Measurements from ENCODE around the gene TERB1.

Gene TERB1

GRCh38 chr16:66746048-66746447, 55.3 kb downstream of the TERB1 start:
- DNase-seq (ENCODE audit: low read depth, low spot score): no peak

GRCh38 chr16:66741950-66742808, 59.2 kb downstream of the TERB1 start:
- DNase-seq (ENCODE audit: low read depth, low spot score): no peak

GRCh38 chr16:66741169-66741900, 60.0 kb downstream of the TERB1 start:
- no peak for DNase-seq (ENCODE audit: low read depth, low spot score)

DNA sequence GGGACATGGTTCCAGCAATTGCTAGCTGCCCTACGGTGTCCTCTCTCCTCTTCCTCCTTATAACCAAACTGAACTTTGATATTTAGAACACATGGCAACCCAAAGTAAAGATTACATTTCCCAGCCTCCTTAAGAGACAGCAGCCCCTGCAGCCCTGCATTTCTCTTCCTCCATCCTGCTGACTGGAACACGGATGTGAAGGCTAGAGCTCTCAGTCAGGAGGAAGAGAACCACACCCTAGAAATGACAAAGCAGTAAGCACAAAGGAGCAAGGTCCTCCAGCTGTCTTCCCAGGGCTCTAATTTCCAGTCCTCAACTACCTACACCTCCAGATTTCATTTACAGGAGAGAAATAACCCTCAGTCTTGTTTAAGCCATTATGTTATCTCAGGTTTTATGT, 60.9 kb downstream of the TERB1 start:
- no peak for DNase-seq (ENCODE audit: low read depth, low spot score)

- DNase-seq (ENCODE audit: low read depth, low spot score): no peak
These were observed 61.4 kb downstream of the TERB1 start for GRCh38 chr16:66740010-66740409.

- DNase-seq (ENCODE audit: low read depth, low spot score): no peak
These were observed 65.5 kb downstream of the TERB1 start for GRCh38 chr16:66735891-66736290.

- no peak for DNase-seq (ENCODE audit: low read depth, low spot score)
These were observed 70.3 kb downstream of the TERB1 start for GRCh38 chr16:66731101-66731500.

DNA sequence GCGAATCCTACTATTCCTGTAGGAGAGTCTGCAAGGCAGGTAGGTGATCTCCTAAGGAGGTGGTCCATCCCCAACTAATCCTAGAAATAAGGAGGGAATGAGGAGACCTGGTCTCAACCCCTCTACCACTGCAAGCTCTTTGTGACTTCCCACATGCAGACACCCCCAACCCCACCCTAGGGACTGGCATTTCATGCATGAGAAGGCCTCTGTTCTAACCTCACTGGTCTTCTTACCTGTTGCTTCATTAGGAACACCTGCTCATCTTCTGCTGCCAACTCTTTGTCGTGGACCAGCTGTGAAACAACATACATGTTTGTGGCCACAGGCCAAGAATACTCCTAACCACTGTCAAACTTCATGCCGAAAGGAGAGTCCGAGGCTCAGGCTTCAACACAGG, 72.6 kb downstream of the TERB1 start:
- DNase-seq (ENCODE audit: low read depth, low spot score): no peak

GRCh38 chr16:66728117-66728787, 73.1 kb downstream of the TERB1 start:
- DNase-seq (ENCODE audit: low read depth, low spot score): no peak

- no peak for DNase-seq (ENCODE audit: low read depth, low spot score)
These were observed 80.6 kb downstream of the TERB1 start for GRCh38 chr16:66720766-66721165.

DNA sequence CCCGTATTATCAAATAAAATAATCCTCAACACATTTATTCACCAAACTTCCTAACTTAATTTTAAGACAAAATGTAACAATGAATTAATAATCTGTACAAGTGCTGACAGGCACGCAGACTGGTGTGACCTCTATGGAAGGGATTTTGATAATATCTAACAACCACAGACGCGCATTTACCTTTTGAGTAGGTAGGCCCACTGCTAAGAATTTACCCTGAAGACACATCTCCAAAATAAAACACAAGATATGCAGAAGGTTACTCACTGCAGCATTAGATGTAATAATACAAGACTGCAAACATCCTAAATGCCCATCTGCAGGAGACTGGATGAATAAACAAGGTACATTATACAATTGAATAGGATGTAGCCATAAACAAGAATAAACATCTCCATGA, 82.1 kb downstream of the TERB1 start:
- no peak for DNase-seq (ENCODE audit: low read depth, low spot score)

DNA sequence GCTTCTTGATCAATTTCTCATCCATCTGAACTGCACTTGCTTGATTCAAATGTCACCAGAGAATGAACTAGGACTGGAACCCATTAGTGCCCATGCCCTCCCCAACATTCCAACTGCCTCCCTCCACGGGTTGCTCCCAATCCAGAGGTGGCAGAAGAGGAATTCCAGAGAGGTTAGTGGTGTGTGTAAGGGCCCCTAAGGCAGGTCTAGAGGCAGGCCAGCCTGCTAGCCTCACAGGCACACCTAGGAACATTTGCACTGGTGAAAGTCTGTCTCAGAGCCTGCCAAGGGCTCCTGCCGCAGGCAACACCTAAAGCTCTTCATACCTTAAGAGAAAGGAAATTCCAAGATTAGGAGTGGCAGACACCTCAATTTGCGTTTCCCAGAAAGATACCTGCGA, 83.6 kb downstream of the TERB1 start:
- DNase-seq (ENCODE audit: low read depth, low spot score): no peak

DNA sequence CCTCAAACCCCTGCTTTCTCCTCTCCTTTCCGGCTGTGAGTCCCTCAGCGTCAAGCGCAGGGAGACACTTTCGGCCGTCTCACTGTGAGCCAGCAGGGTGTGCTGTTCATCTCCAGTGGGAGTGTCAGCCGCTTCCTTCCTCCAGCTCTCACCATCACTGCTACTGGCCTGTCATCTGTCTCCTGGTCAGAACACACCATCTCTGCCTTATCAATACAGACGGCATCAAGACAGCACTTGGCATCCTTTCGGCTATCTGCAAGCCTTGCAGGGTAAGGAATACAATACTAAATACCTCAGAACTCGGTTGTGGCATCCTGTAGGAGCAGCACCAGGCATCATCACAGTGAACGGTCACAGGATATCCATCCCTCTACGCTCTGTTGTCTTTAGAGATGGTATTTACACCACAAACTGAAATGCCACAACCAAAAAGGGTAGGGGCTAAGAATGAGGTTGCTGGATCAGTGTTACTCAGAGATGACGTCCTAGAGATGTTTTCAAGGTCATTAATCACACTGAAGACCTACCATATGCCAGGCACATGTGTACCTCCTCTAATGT, 84.2 kb downstream of the TERB1 start:
- no peak for DNase-seq (ENCODE audit: low read depth, low spot score)

GRCh38 chr16:66714654-66715307, 86.6 kb downstream of the TERB1 start:
- DNase-seq (ENCODE audit: low read depth, low spot score): no peak

- no peak for DNase-seq (ENCODE audit: low read depth, low spot score)
These were observed 87.3 kb downstream of the TERB1 start for GRCh38 chr16:66714062-66714461.

- DNase-seq (ENCODE audit: low read depth, low spot score): no peak
These were observed 88.3 kb downstream of the TERB1 start for GRCh38 chr16:66713076-66713475.

- no peak for DNase-seq (ENCODE audit: low read depth, low spot score)
These were observed 88.9 kb downstream of the TERB1 start for GRCh38 chr16:66712512-66712911.

DNA sequence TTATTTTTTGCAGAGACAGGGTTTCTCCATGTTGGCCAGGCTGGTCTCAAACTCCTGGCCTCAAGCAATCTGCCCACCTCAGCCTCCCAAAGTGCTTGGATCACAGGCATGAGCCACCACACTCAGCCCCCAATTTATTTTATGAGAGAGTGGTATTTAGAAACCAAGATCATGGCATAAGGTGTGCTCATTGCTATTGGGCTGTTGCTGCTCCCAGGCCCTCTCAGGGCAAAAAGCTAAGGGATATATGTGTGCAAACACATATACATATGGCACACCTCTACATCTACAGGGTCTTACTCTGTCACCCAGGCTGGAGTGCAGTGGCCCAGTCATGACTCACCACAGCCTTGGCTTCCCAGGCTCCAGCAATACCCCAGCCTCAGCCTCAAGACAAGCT, 89.8 kb downstream of the TERB1 start:
- DNase-seq (ENCODE audit: low read depth, low spot score): no peak

- DNase-seq (ENCODE audit: low read depth, low spot score): no peak
These were observed 94.9 kb downstream of the TERB1 start for GRCh38 chr16:66706506-66706880.

GRCh38 chr16:66705790-66706505, 95.4 kb downstream of the TERB1 start:
- DNase-seq (ENCODE audit: low read depth, low spot score): no peak
